ENCODE results near the gene RXRG. TPM values are rescaled to one million over a fixed set of nuclear protein-coding genes. Genes with fewer than 3 reads are reported as not detected.

RXRG gene
- polyA plus RNA-seq, 1 of the 3 experiments (the other 2 are of a cell fraction) = not detected

DNA sequence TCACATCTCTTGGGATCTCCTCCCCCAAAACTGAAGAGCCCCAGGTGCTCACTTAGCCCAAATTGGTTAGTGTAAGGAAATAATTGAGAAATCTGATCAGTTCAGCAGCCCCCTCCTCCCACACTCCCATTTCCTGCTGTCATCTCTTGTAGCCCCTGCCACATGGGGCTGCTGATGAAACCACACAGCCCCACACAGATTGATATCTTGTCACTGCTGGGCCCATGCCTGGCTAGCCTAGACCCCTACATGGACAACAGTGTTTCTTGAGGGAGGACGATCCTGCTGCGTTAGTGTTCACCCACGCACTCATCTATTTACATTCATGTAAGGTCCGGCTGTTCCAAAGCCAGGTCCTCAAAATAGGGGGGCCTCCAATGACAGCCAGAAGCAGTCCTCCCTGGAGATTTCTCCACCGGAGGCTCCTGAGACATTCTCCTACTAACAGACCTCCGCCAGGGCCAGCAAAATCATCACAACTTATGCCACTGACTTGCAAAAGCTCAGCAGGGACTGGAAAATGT, 23.9 kb upstream of the RXRG start:
- Histone ChIP-seq H3K9me2 (no peaks in the 10 kb centered on the region), H3K27me3 (ENCODE audit: insufficient read depth) (no peaks in the 10 kb centered on the region), H3K9me3 (no peaks in the 10 kb centered on the region), H3K4me2 (no peak overlapping the region), H2AFZ (ENCODE audit: low read depth) (no peak overlapping the region), H3K79me2 (ENCODE audit: insufficient read depth) (no peaks in the 10 kb centered on the region), H3K4me1 (ENCODE audit: control insufficient read depth in 1 of 2, insufficient read depth in 2 of 2, low read depth in 1 of 2, low read length in 1 of 2) (no peaks in the 10 kb centered on the region), H4K20me1 (ENCODE audit: insufficient read depth) (no peaks in the 10 kb centered on the region), H3F3A (replicated peaks; ENCODE audit: insufficient read depth) (no peaks in the 10 kb centered on the region), H3K9ac (no peak overlapping the region), H3K27ac (ENCODE audit: low read depth in 2 of 2, low read length in 1 of 2) (no peak overlapping the region), H3K36me3 (replicated peaks in 1 of 2; ENCODE audit: control insufficient read depth in 1 of 2, insufficient read depth in 2 of 2, low read length in 1 of 2) (no peaks in the 10 kb centered on the region), H3K4me3 (ENCODE audit: low read depth in 2 of 2, low read length in 1 of 2) (no peak overlapping the region)
- no peak for DNase-seq
- TF ChIP-seq RAD21 (IDR thresholded peaks at IDR 0.05; ENCODE audit: low read length) = no peak
- TF ChIP-seq MEF2A (IDR thresholded peaks at IDR 0.05; ENCODE audit: borderline replicate concordance, low read depth) = no peak
- no peak for TF ChIP-seq POLR2AphosphoS5 (IDR thresholded peaks at IDR 0.05; ENCODE audit: low read depth, low read length)
- no peak for TF ChIP-seq CHD2 (IDR thresholded peaks at IDR 0.05; ENCODE audit: low read length, partially characterized antibody)
- TF ChIP-seq ELF1 (IDR thresholded peaks at IDR 0.05) = no peak
- TF ChIP-seq, protein P1, sequence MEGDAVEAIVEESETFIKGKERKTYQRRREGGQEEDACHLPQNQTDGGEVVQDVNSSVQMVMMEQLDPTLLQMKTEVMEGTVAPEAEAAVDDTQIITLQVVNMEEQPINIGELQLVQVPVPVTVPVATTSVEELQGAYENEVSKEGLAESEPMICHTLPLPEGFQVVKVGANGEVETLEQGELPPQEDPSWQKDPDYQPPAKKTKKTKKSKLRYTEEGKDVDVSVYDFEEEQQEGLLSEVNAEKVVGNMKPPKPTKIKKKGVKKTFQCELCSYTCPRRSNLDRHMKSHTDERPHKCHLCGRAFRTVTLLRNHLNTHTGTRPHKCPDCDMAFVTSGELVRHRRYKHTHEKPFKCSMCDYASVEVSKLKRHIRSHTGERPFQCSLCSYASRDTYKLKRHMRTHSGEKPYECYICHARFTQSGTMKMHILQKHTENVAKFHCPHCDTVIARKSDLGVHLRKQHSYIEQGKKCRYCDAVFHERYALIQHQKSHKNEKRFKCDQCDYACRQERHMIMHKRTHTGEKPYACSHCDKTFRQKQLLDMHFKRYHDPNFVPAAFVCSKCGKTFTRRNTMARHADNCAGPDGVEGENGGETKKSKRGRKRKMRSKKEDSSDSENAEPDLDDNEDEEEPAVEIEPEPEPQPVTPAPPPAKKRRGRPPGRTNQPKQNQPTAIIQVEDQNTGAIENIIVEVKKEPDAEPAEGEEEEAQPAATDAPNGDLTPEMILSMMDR (IDR thresholded peaks at IDR 0.05) = no peak
- TF ChIP-seq SIN3A (IDR thresholded peaks at IDR 0.05; ENCODE audit: borderline replicate concordance, low read depth, low read length) = no peak
- TF ChIP-seq, protein P2, sequence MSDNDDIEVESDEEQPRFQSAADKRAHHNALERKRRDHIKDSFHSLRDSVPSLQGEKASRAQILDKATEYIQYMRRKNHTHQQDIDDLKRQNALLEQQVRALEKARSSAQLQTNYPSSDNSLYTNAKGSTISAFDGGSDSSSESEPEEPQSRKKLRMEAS (IDR thresholded peaks at IDR 0.05; ENCODE audit: low read depth) = no peak
- no peak for TF ChIP-seq EP300 (IDR thresholded peaks at IDR 0.05; ENCODE audit: borderline replicate concordance in 1 of 2, low read depth in 1 of 2, low read length in 1 of 2)
- no peak for TF ChIP-seq NRF1 (IDR thresholded peaks at IDR 0.05; ENCODE audit: low read depth, low read length)
- TF ChIP-seq, protein P3, sequence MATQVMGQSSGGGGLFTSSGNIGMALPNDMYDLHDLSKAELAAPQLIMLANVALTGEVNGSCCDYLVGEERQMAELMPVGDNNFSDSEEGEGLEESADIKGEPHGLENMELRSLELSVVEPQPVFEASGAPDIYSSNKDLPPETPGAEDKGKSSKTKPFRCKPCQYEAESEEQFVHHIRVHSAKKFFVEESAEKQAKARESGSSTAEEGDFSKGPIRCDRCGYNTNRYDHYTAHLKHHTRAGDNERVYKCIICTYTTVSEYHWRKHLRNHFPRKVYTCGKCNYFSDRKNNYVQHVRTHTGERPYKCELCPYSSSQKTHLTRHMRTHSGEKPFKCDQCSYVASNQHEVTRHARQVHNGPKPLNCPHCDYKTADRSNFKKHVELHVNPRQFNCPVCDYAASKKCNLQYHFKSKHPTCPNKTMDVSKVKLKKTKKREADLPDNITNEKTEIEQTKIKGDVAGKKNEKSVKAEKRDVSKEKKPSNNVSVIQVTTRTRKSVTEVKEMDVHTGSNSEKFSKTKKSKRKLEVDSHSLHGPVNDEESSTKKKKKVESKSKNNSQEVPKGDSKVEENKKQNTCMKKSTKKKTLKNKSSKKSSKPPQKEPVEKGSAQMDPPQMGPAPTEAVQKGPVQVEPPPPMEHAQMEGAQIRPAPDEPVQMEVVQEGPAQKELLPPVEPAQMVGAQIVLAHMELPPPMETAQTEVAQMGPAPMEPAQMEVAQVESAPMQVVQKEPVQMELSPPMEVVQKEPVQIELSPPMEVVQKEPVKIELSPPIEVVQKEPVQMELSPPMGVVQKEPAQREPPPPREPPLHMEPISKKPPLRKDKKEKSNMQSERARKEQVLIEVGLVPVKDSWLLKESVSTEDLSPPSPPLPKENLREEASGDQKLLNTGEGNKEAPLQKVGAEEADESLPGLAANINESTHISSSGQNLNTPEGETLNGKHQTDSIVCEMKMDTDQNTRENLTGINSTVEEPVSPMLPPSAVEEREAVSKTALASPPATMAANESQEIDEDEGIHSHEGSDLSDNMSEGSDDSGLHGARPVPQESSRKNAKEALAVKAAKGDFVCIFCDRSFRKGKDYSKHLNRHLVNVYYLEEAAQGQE (IDR thresholded peaks at IDR 0.05; ENCODE audit: low read depth, low read length) = no peak
- no peak for TF ChIP-seq JUND (IDR thresholded peaks at IDR 0.05)
- no peak for TF ChIP-seq FOXJ3 (CRISPR knock-in tag; IDR thresholded peaks at IDR 0.05)
- TF ChIP-seq YY1 (IDR thresholded peaks at IDR 0.05; ENCODE audit: low read depth) = no peak
- no peak for TF ChIP-seq MXI1 (IDR thresholded peaks at IDR 0.05; ENCODE audit: low read depth, low read length)
- no peak for TF ChIP-seq TEAD4 (IDR thresholded peaks at IDR 0.05; ENCODE audit: borderline replicate concordance, insufficient read depth)
- TF ChIP-seq RFX5 (IDR thresholded peaks at IDR 0.05; ENCODE audit: low read length) = no peak
- no peak for TF ChIP-seq SMC3 (IDR thresholded peaks at IDR 0.05; ENCODE audit: low read depth, low read length)
- 28% methylated on average over 6 of the region's 6 CpGs for WGBS (ENCODE audit: low lambda C conversion rate)
- ChIA-PET POLR2A (no interaction called here), CTCF (no interaction called here)
